ENCODE data around the gene SLC7A10.
"Not testable (repeated sequence)": the region's sequence is repeated elsewhere in the genome, so short reads cannot be mapped to it uniquely, and the experiment has no call there.

Gene SLC7A10

DNA sequence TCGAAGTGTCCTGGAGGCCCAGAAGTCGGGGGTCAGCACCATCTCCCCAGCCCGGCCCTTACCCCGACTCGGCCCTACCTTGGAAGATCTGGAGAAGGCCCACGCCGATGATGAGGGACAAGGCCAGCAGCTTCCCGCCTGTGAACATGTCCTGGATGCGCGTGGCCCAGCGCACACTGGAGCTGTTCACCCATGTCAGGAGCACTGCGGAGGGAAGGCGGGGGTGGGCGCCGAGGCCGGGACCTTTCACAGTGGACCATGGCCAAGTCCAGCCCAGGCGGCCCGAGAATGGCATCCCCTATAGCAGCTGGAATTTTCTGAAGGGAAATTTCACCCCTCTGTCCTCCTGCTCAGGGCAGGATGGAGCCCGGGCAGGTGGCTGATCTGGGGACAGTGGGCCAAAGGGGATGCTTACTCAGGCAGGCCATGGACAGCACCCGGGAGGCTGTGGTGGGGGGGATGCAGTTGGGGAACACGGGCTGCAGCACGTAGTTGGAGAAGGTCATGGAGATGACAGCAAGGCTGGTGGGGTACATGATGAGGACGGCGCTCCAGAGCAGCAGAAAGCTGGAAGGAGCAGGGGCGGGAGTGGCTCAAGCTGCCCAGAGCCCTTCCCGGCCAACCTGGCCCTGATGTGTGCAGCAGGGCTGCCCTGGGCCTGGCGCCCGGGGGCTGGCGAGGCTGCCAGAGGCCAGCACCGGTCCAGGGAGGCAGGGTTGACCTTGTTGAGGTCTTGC, 13.0 kb downstream of the SLC7A10 start:
- no peak for DNase-seq

DNA sequence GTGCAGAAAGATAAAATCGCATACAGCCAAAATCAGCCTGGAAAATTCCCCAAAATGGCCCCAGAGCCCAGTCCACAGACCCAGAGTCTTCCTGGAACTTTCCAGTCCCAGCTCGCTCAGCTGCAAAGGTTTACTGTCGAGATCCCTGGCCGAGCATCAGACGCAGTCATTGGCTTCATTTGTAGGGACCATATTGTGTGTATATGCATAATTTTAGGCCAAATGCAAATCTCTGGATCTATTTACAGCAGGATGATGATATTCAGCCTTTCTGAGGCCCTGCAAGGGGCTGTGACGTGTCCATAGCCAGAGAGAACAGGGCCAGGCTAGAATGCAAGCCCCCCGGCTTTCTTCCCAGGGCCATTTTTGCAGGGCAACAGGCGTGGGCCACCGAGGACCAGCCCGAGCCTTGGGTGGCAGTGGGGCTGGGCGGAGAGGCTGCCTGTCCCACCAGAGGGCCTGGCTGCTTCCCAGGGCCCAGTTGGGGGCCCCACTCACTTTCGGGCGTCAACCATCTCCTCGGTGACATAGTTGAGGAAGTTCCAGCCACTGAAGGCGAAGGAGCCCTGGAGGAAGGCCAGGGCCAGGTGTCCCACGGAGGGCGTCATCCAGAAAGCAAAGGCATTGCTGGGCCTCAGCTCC, 13.7 kb downstream of the SLC7A10 start:
- no peak for DNase-seq

- DNase-seq, result no peak
Measured at GRCh38 chr19:33210266-33210940, 15.2 kb downstream of the SLC7A10 start.

GRCh38 chr19:33209850-33210230, 15.8 kb downstream of the SLC7A10 start:
- not testable (repeated sequence) for DNase-seq

GRCh38 chr19:33208904-33209849, 16.5 kb downstream of the SLC7A10 start:
- no peak for DNase-seq

DNA sequence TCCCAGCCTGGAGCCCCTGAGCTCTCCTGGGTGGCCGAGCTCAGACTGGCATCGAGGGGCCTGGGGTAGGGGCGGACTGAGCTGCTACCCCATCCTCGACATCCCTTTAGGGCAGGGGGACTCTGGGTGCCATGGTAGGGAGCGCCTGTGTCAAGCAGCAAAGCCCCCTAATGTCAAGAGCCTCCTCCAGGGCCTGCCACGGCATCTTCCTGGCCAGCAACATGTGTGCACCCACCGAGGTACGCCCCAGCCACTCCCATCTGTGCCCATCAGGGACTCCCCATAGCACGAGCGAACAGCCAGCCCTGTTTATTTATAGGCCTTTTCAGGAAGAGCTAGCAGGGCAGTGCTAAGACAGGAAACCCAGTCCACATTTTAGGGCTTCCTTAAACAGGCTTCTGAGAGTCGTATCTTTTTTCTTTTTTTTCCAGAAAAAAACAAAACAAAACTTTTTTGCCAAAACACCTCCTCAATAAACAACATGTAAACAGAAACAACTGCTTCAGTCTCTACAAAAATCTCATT, 17.2 kb downstream of the SLC7A10 start:
- no peak for DNase-seq

- DNase-seq, result no peak
Measured at GRCh38 chr19:33207903-33208302, 17.7 kb downstream of the SLC7A10 start.

DNA sequence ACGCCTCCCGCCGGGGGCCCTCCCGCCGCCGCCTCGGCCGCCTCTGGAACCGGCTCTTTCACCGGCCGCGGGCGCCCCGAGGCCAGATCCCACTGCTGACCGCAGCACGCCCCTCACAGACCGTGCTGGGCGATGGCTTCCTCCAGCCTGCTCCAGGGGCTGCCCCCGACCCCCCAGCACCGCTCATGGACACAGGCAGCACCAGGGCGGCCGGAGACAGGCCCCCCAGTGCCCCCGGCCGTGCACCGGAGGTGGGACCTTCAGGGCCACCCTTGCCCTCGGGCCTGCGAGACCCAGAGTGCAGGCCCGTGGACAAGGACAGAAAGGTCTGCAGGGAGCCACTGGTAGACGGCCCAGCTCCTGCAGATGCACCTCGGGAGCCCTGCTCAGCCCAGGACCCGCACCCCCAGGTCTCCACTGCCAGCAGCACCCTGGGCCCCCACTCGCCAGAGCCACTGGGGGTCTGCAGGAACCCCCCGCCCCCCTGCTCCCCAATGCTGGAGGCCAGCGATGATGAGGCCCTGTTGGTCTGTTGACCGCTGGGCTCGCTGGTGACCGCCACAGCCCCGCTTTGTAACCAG, 18.5 kb downstream of the SLC7A10 start:
- no peak for DNase-seq

- no peak for DNase-seq
Measured at GRCh38 chr19:33206261-33207039, 19.2 kb downstream of the SLC7A10 start.

DNA sequence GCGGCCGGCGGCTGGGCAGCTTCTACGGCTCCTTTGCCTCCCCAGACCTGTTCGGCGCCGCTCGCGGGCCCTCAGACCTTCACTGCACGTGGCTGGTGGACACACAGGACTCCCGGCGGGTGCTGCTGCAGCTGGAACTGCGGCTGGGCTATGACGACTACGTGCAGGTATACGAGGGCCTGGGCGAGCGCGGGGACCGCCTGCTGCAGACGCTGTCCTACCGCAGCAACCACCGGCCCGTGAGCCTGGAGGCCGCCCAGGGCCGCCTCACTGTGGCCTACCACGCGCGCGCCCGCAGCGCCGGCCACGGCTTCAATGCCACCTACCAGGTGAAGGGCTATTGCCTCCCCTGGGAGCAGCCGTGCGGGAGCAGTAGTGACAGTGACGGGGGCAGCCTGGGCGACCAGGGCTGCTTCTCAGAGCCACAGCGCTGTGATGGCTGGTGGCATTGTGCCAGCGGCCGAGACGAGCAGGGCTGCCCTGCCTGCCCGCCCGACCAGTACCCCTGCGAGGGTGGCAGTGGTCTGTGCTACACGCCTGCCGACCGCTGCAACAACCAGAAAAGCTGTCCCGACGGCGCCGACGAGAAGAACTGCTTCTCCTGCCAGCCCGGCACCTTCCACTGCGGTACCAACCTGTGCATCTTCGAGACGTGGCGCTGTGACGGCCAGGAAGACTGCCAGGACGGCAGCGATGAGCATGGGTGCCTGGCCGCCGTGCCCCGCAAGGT, 20.0 kb downstream of the SLC7A10 start:
- DNase-seq, result no peak

- DNase-seq, result no peak
Measured at GRCh38 chr19:33205110-33205509, 20.5 kb downstream of the SLC7A10 start.

DNA sequence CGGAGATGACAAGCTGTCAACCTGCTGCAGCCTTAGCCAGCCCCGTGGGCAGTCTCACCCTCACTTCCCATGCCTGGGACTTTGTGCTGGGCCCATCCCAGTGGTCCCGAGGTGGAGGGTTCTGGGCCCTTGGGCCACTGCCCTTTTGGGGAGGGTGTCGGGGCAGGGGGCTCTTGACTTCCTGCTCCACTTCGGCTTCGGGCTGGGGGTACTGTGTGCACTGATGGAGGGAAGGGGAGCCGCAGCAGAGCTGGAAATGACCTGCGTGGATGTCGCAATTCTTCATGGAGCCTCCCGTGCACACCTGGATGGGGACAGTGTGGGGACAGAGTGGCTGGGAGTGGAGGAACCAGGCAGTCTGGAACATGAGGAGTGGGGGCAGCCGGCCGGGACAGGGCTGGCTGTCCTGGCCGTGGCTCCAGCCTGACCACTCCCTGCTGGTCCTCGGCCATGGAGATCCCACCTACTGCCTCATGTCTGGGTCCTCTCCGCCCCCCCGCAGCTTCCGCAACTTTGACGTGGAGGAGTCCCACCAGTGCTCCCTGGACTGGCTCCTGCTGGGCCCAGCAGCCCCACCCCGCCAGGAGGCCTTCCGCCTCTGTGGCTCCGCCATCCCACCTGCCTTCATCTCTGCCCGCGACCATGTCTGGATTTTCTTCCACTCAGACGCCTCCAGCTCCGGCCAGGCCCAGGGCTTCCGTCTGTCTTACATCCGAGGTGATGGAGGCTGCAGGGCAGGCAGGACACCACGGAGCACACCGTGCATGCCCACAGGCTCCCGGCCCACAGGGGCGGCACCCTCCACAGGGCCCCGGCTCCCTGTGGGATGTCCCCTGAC, 21.3 kb downstream of the SLC7A10 start:
- no peak for DNase-seq

- no peak for DNase-seq
Measured at GRCh38 chr19:33203529-33203928, 22.1 kb downstream of the SLC7A10 start.

DNA sequence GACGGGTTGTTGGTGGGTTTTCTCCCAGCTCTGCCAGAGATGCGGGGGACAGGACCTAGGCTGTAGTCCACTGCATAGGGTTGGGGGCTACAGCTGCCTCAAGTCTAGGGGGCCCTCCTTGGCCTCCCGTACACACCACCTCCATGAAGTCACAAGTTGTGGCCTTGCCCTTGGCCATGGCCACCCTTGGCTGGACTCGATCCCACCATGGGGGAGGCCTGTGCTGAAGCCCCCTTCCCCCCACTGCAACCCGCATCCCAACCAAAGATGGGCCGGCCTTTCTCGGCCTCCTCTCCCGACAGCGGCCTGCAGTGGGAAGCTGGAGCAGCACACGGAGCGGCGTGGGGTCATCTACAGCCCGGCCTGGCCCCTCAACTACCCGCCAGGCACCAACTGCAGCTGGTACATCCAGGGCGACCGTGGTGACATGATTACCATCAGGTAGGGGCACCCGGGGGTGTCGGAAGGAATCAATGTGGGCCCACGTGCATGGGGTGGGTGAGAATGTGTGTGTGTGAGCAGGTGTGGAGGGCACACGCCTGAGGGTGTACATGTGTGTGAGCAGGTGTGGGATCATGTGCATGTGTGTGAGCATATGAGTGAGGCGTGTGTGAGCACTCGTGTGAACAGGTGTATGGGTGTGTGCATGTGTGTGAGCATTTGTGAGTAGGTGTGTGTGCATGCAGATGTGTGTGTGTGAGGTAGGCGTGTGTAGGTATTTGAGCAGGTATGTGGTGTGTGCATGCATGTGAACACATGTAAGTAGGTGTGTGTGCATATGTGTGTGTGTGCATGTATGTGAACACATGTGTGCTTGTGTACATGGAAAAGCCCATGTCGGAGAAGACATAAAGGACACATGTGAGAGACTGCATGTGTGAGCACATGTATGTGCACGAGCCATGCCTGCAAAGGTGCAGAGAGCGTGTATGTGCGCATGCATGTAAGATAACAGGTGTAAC, 22.8 kb downstream of the SLC7A10 start:
- no peak for DNase-seq

DNA sequence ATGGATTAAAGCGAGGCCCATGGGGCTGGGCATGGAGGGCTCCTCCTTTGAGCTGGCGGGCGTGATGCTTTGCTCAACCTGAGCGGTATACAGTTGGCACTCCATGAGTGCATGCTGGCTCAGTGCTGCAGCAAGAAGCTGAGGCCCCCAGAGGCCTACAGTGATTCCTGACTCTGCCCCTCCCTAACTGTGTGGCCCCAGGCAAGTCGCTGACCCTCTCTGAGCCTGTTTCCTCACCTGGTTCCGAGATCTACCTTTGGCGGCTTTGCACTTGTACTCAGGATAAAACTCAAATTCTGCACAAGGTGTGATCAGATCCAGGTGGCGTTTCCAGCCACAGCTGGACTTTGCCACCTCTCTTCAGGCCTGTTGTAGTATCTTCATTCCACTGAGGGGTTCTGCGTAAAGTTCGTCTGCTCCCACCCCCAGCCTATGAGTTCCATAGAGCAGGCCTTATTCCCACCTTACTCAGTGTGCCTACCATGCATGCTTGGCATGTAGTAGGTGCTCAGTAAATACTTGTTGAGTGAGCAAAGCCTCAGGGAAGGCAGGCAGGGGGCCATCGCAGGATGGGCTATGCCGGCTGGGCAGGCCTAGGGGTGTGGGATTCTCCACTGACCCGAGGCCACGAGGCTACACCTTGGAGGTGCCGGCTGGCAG, 23.6 kb downstream of the SLC7A10 start:
- DNase-seq, result no peak

GRCh38 chr19:33201473-33201872, 24.2 kb downstream of the SLC7A10 start:
- DNase-seq, result no peak

GRCh38 chr19:33199441-33200265, 26.0 kb downstream of the SLC7A10 start:
- DNase-seq, result no peak

Measured in NCI-H1694 (cell line).